Measurements from ENCODE around the gene DDI1. TPM values are rescaled to one million over a fixed set of nuclear protein-coding genes. Genes with fewer than 3 reads are reported as not detected.

The DDI1 gene
- total and polyA plus RNA-seq, 2 of the 13 experiments (the other 11 are each of a cell fraction or from before 2014, with no cell fraction given): not detected

GRCh38 chr11:104067534-104067933, 31.1 kb downstream of the DDI1 start:
- no peak overlapping the region for H2AFZ ChIP-seq (ENCODE audit: low read length)
- FAIRE-seq (no peak), DNase-seq (ENCODE audit: low spot score) (no peak), ATAC-seq (no peak)
- no peaks in the 10 kb centered on the region for H3K36me3 ChIP-seq (replicated peaks in 1 of 2; ENCODE audit: control insufficient read depth in 1 of 2, insufficient read depth in 2 of 2, low read length in 2 of 2)
- no peak for TF ChIP-seq MED13 (CRISPR knock-in tag; IDR thresholded peaks at IDR 0.05)
- TF ChIP-seq ZNF543 (CRISPR knock-in tag; IDR thresholded peaks at IDR 0.05): no peak
- no peak for TF ChIP-seq MXD1 (CRISPR knock-in tag; IDR thresholded peaks at IDR 0.05)
- no peak for TF ChIP-seq EZH2 (conservative IDR thresholded peaks at IDR 0.05; ENCODE audit: low read depth, low read length)
- TF ChIP-seq ZNF143 (CRISPR knock-in tag; IDR thresholded peaks at IDR 0.05): no peak
- no peak for TF ChIP-seq U2AF2 (IDR thresholded peaks at IDR 0.05; ENCODE audit: low read depth, low read length)
- no peak for TF ChIP-seq RFX5 (IDR thresholded peaks at IDR 0.05; ENCODE audit: low read depth, low read length)
- TF ChIP-seq ZBTB38 (CRISPR knock-in tag; IDR thresholded peaks at IDR 0.05): no peak
- no peak for TF ChIP-seq CC2D1A (CRISPR knock-in tag; IDR thresholded peaks at IDR 0.05)
- TF ChIP-seq RBM22 (optimal IDR thresholded peaks at IDR 0.05; ENCODE audit: low read length): no peak
- no peak for TF ChIP-seq RFX1 (IDR thresholded peaks at IDR 0.05)
- no peak for TF ChIP-seq ZFP62 (CRISPR knock-in tag; IDR thresholded peaks at IDR 0.05)
- no peak overlapping the region for H3K9ac ChIP-seq (ENCODE audit: insufficient read depth, low read depth, low read length)
- no peaks in the 10 kb centered on the region for H3K9me3 ChIP-seq (ENCODE audit: low read length)
- intact Hi-C loops (cut with micrococcal nuclease; ENCODE audit: unreplicated experiment) (no loop called here), in situ Hi-C loops (cut with HindIII; ENCODE audit: extremely low pct_ligation_motif_present, low pct_unique_long_range_greater_than_20kb) (no loop called here)
- H4K20me1 ChIP-seq (ENCODE audit: insufficient read depth, low read length): no peaks in the 10 kb centered on the region
- no TSS peak for BruUV-seq (replicated peaks)
- no peak overlapping the region for H3K4me2 ChIP-seq (ENCODE audit: low read depth, low read length)
- no peak overlapping the region for H3K27ac ChIP-seq (ENCODE audit: extremely low read length, insufficient read depth, low read length)
- WGBS (ENCODE audit: low lambda C conversion rate): 0% methylated on average over 1 of the region's 1 CpG
- CTCF ChIA-PET (ENCODE audit: low intra/inter-chr PET ratio, low total read pairs): no interaction called here
- H3K27me3 ChIP-seq (ENCODE audit: control insufficient read depth in 1 of 2, insufficient read depth in 2 of 2, low read length in 2 of 2): no peaks in the 10 kb centered on the region
- no peak overlapping the region for H3K4me3 ChIP-seq (replicated peaks in 1 of 3; ENCODE audit: insufficient read depth in 1 of 3, low read depth in 2 of 3, low read length in 3 of 3)
- H3K4me1 ChIP-seq (ENCODE audit: insufficient read depth, low read length): no peaks in the 10 kb centered on the region
- no peaks in the 10 kb centered on the region for H3K79me2 ChIP-seq (ENCODE audit: insufficient read depth, low read length)
- POLR2A ChIA-PET: no interaction called here
